SHP77 treated with DMSO at 0.1 percent for 48 hours (cell line): ENCODE results near the gene PHIP.

Experiments used
- DNase-seq: peaks from one replicate; lab custom pipeline; 2025; lab: John Stamatoyannopoulos, UW

The PHIP gene

GRCh38 chr6:79070206-79070825, 7.7 kb downstream of the PHIP start:
- DNase-seq: no peak

GRCh38 chr6:79066828-79067227, 11.2 kb downstream of the PHIP start:
- DNase-seq: no peak

DNA sequence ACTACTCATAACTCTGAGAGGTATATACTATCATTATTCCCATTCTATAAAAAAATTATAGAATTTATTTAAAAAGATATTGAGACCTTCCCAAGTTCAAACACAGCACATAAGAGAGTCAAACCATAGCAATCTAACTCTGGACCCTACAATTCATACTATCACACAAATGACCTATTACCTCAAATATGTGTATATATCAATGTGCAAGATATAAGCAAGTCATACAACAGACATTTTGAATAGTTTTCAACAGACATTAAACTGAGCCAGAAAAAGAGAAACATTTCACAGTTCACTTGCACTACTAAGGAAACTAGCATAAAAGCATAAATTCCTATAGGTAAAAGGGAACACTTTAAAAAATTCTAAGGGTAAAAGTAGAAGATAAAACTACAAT, 11.7 kb downstream of the PHIP start:
- DNase-seq: no peak

DNA sequence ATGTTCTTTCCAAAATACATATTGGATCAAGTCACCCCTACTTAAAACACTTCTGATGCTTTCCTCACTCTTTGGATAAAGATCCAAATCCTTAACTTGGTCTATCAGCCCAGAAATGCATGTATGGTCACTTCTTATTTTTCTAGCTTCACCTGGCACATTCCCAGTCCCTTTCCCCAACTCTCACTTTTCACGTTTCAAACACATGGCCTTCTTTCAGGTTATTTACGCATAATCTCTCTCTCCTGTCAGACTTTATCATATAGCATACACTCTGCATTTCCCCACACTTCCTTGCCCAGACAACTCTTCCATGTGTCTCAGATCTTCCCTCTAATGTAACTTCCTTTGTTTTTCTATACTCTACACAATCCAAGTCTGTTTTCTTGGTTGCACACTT, 12.8 kb downstream of the PHIP start:
- no peak for DNase-seq

DNA sequence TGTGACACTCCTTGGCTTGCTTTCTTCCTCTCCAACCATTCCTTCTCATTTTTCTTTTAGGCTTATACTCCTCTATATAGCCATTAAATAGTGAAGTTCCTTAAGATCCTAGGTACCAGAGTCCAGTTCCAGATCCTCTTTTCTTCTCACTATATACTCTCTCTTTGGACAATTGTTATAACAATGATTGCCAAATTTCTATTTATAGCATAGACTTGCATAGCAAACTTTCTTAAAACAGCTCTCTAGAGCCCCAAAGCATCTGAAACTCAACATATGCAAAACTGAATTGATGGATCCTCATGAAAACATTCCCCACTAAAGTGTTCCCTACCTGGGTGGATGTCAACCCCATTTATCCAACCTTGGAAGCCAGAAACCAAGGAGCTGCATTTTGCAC, 13.4 kb downstream of the PHIP start:
- DNase-seq: no peak

DNA sequence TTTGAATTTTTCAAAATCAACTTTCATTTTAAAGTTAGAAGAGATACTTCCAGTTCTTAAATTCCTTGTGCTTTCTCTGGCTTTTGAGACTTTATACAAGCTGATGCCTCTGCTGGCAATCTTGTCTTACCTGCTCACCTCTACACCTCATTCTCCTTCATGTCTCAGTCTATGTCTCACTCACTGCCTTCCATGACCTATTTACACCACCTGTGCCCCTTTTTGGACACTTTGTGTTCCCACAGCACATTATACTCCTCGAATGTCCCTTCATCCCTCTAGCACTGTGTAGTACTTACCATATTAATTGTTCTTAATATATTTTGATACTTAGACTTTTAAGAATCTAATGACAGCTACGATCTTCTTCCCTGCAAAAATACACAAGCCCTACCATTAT, 15.3 kb downstream of the PHIP start:
- DNase-seq: no peak

DNA sequence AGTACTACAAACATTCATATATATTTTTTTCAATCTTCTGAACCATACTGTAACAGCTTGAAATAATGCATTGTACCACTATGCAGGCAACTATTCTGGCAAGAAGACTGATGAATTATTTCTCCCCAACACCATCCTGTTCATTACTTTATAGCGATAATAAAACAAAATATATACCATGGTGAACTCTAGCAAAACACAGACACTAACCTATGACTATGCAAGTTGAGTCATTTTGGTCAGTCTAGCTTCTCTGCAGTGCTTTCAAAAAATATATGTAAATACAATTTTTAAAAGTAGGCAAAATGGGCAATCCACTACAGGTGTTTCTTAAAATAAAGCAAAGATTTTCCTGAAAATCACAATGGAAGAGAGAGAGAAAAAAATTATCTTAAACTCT, 20.3 kb downstream of the PHIP start:
- DNase-seq: no peak

GRCh38 chr6:79056226-79056625, 21.8 kb downstream of the PHIP start:
- DNase-seq: no peak

DNA sequence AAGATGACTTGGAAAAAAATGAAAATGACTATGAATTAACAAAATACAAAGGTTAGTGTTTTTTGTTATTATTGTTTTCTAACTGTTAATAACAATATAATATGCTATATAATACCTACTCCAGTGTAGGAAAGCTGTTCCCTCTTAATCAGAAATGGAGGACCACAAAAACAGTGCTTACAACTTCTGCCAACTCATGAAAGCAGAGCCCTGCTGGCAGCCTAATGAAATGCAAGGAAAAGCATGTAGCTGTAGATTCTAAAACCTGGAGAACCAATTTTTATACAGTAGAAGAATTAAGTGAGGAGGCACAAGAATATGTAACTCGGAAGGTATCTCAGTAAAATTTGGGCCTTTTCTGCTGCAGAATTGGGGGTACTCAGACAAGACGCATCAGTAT, 29.4 kb downstream of the PHIP start:
- DNase-seq: no peak

- no peak for DNase-seq
Observed at GRCh38 chr6:79047072-79047471, 31.0 kb downstream of the PHIP start.

GRCh38 chr6:79045966-79046365, 32.1 kb downstream of the PHIP start:
- DNase-seq: no peak

- no peak for DNase-seq
Observed at GRCh38 chr6:79042799-79043126, 35.3 kb downstream of the PHIP start.

GRCh38 chr6:79042088-79042798, 35.8 kb downstream of the PHIP start:
- no peak for DNase-seq

GRCh38 chr6:79040083-79040482, 38.0 kb downstream of the PHIP start:
- no peak for DNase-seq

DNA sequence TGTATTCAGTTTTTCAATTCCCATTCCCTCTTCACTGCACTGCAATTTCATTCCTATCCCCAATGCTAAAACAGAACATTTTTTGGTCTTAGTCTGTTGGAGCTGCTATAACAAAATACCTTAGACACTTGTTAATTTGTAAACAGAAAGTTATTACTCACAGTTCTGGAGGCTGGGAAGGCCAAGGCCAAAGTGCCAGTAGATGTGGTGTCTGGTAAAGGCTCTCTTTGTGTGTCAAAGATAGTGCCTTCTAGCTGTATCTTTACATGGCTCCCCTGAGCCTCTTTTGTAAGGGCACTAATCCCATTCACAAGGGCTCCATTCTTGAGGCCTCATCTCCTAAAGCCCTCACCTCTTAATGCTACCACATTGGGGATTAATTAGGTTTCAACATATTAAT, 40.0 kb downstream of the PHIP start:
- DNase-seq: no peak

DNA sequence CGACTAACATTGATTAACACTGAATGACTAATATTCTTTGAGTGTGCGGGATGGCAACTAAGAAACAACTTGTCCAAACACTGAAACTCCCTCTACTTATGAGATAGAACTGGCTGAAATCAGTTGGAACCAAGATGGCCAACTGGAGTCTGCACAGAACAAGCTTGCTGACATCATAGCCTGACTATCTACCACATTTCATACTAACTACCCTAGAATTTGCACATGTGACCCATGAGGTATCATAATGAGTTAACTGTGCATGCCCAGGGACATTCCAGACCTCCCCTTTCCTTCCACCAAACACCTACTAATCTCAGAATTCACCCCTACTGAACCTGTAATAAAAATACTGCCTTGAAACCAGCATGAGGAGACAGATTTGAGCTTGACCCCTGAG, 43.2 kb downstream of the PHIP start:
- no peak for DNase-seq

- no peak for DNase-seq
Observed at GRCh38 chr6:79033279-79033678, 44.8 kb downstream of the PHIP start.

GRCh38 chr6:79031821-79032590, 46.0 kb downstream of the PHIP start:
- DNase-seq: no peak

DNA sequence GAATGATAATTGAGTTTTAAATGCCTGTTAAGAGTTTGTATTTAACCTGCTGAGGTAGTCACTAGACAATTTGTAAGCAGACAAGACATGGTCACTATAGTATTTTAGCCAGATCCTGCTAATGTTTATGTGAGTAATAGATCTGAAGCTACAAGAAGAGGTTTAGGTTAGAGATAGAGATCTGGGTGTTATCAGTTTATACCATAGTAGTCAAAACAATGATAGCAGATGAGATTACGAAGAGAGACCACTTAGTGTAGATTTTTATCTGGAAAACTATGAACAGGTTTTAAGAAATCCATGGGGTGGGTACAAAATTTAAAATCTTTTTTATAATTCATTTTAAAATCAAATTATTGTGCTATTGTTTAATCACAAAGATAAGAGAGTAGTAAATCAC, 47.5 kb downstream of the PHIP start:
- DNase-seq: no peak

DNA sequence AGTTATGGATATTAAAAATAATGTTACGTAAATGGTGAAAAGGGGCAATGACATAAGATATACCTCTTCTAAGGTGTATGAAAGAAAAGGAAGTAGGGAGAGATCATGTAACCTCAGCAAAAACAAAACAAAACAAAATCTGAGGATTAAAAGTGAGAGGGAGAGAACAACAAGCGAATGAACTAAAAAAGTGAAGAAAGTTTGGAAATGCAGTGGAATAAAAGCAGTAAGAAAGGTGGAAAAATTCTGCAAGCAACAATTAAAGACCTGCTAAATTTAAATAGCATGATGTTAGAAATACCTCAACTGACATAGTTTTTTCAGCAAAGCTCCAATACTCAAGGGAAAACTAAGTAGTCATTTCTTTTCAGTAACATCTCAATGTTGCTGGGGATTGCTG, 48.0 kb downstream of the PHIP start:
- no peak for DNase-seq

DNA sequence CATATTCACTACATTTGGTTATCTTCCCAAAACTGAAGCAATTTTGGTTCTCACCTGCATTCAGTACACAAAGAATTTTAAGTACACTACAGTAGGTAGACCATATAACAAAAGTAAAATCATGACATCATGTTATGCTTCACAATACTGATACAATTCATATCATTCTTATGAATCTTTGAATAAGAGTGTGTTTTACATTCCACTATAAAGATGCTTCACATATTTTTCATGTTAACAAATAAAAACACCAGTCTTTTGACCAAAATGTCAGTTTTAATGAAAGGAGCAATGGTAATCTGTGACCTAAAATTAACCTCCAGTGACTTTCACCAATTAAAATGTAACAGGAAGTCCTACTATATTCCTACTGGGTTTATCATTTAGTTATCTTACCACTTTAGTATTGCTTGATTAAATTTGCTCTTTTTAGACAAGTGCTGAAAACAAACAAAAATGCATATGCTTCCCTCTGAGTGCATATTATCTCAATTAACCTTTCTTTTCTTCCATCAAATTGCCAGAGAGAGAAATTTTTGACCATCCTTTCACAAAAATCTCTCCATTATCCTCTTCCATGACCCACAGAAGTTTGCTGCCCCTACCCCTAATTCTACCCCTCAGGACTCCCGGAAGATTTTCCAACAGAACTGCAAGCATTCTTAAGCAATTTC, 49.3 kb downstream of the PHIP start:
- DNase-seq: no peak

DNA sequence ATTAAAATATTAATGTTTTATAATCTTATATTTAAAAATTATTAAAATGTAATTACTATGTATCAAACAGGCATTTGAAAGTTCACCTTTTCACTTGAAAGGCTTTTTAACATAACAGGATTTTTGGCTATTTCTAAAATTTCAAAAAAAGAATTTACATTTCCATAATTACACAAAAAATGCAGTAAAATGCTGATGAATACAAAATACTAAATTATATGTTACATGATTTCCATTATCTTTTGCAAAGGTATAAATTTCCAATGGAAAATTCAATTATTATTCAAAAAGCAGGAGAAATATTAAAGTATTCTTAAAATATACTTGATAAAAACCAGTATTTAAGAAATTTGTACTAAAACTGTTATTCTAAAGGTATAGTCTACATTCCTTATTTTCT, 66.1 kb downstream of the PHIP start:
- no peak for DNase-seq

DNA sequence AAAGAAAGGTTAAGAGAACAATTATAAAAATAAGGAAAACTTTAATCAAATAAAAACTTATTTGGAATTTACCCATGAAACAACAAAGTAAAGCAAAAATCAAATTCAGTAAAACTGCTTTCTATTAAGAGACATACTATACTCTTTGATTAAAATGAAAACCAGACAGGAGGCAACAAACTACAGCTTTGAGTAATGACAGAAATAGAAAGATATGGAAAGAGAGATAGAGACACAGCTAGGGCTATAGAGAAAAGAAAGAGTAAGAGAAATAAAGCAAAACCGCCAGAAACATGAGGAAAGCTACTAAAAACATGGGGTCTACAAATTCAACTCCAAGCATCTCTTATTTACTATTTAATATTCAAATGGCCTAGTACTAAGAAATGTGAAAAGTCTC, 67.6 kb downstream of the PHIP start:
- DNase-seq: no peak
